Hepatocyte (in vitro differentiated cells): ENCODE data around the gene ITGBL1. TPM values are rescaled to one million over a fixed set of nuclear protein-coding genes. Genes with fewer than 3 reads are reported as not detected.

Experiments
- DNase-seq: peaks from one replicate; pipeline ENCODE4 v3.0.0-alpha.2; 2016; ENCODE audit warnings: low spot score
- H2AFZ ChIP-seq: fragments of 200-600 bp; sonication (generic); 2 replicates; pipeline ENCODE4 v1.6.0; 2016; ENCODE audit warnings: antibody characterized with exemption, mild to moderate bottlenecking
- H3K27ac ChIP-seq: fragments of 200-600 bp; sonication (generic); 2 replicates; pipeline ENCODE4 v1.5.1; 2016; ENCODE audit warnings: mild to moderate bottlenecking
- H3K27me3 ChIP-seq: fragments of 200-600 bp; sonication (generic); 2 replicates; pipeline ENCODE4 v1.6.1; 2016
- H3K36me3 ChIP-seq: fragments of 200-600 bp; sonication (generic); replicated peaks from 2 replicates; pipeline ENCODE4 v1.5.1; 2016; ENCODE audit warnings: low read depth; ENCODE audit not compliant: insufficient read depth
- H3K4me1 ChIP-seq: fragments of 200-600 bp; sonication (generic); 2 replicates; pipeline ENCODE4 v1.5.1; 2016; ENCODE audit warnings: mild to moderate bottlenecking, moderate library complexity; ENCODE audit not compliant: insufficient read depth
- H3K4me2 ChIP-seq: fragments of 200-600 bp; sonication (generic); 2 replicates; pipeline ENCODE4 v1.6.0; 2016
- H3K4me3 ChIP-seq: fragments of 200-600 bp; sonication (generic); 2 replicates; pipeline ENCODE4 v1.5.1; 2016; ENCODE audit warnings: mild to moderate bottlenecking
- H3K79me2 ChIP-seq: fragments of 200-600 bp; sonication (generic); 2 replicates; pipeline ENCODE4 v1.6.0; 2017; ENCODE audit warnings: mild to moderate bottlenecking
- H3K9me2 ChIP-seq: fragments of 200-600 bp; sonication (generic); replicated peaks from 2 replicates; pipeline ENCODE4 v1.6.0; 2017; ENCODE audit warnings: mild to moderate bottlenecking; ENCODE audit not compliant: insufficient read depth
- H3K9me3 ChIP-seq: fragments of 200-600 bp; sonication (generic); 2 replicates; pipeline ENCODE4 v1.5.1; 2016; ENCODE audit warnings: low read depth, mild to moderate bottlenecking
- H4K20me1 ChIP-seq: fragments of 200-600 bp; sonication (generic); 2 replicates; pipeline ENCODE4 v1.6.0; 2016; ENCODE audit warnings: mild to moderate bottlenecking; ENCODE audit not compliant: insufficient read depth, poor library complexity, severe bottlenecking
- EZH2 ChIP-seq: fragments of 200-600 bp; sonication (generic); IDR thresholded peaks from 2 replicates; pipeline ENCODE4 v1.6.1; 2016; ENCODE audit warnings: antibody characterized with exemption, mild to moderate bottlenecking, borderline replicate concordance
- EZH2phosphoT487 ChIP-seq: fragments of 200-600 bp; sonication (generic); IDR thresholded peaks from one replicate; pipeline ENCODE4 v1.6.1; 2018; ENCODE audit warnings: antibody characterized with exemption, mild to moderate bottlenecking, low read depth, moderate library complexity; ENCODE audit not compliant: unreplicated experiment, severe bottlenecking
- WGBS: methylation state at CpG from one replicate; pipeline ENCODE4 v1.1.6; 2016; ENCODE audit warnings: low lambda C conversion rate; ENCODE audit errors: missing lambda C conversion rate; 5-methylcytosine and 5-hydroxymethylcytosine counted together
- polyA plus RNA-seq: library from polyadenylated mRNA; unstranded; fragments of >200 nt; fragmentation: Nextera tagmentation; extraction: Ambion mirVana; gene quantifications from 2 replicates; pipeline ENCODE4 v1.2.1, GENCODE V29; 2016
- total RNA-seq: library from RNA; depleted of rRNA; stranded (reverse); fragments of >200 nt; gene quantifications from 2 replicates; pipeline ENCODE4 v1.2.3, GENCODE V29; 2014
- TF ChIP-seq, protein P1 (sequence below): fragments of 200-600 bp; sonication (generic); IDR thresholded peaks from 2 replicates; pipeline ENCODE4 v1.5.1; 2016; ENCODE audit warnings: antibody characterized with exemption, mild to moderate bottlenecking; ENCODE audit not compliant: poor library complexity

ITGBL1 gene
- total and polyA plus RNA-seq, 2 experiments from 2014 or later: 0.33 TPM; not detected in 1

GRCh38 chr13:101717353-101717752 is 264.9 kb downstream of the ITGBL1 start:
- Histone ChIP-seq H3K27ac (no peak overlapping the region), H3K9me3 (no peaks in the 10 kb centered on the region), H3K9me2 (no peaks in the 10 kb centered on the region), H3K4me3 (no peak overlapping the region), H3K79me2 (no peaks in the 10 kb centered on the region), H3K4me2 (no peak overlapping the region), H2AFZ (no peak overlapping the region), H3K36me3 (no peaks in the 10 kb centered on the region), H4K20me1 (no peaks in the 10 kb centered on the region), H3K27me3 (no peaks in the 10 kb centered on the region), H3K4me1 (no peaks in the 10 kb centered on the region)
- DNase-seq: no peak
- no peak for TF ChIP-seq EZH2
- TF ChIP-seq, protein P1, sequence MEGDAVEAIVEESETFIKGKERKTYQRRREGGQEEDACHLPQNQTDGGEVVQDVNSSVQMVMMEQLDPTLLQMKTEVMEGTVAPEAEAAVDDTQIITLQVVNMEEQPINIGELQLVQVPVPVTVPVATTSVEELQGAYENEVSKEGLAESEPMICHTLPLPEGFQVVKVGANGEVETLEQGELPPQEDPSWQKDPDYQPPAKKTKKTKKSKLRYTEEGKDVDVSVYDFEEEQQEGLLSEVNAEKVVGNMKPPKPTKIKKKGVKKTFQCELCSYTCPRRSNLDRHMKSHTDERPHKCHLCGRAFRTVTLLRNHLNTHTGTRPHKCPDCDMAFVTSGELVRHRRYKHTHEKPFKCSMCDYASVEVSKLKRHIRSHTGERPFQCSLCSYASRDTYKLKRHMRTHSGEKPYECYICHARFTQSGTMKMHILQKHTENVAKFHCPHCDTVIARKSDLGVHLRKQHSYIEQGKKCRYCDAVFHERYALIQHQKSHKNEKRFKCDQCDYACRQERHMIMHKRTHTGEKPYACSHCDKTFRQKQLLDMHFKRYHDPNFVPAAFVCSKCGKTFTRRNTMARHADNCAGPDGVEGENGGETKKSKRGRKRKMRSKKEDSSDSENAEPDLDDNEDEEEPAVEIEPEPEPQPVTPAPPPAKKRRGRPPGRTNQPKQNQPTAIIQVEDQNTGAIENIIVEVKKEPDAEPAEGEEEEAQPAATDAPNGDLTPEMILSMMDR: no peak
- 82% methylated on average over 10 of the region's 10 CpGs for WGBS

- Histone ChIP-seq H3K79me2 (no peaks in the 10 kb centered on the region), H3K4me1 (no peaks in the 10 kb centered on the region)
- 90% methylated on average over 3 of the region's 3 CpGs for WGBS
Observed at GRCh38 chr13:101718496-101718895, 266.0 kb downstream of the ITGBL1 start.

DNA sequence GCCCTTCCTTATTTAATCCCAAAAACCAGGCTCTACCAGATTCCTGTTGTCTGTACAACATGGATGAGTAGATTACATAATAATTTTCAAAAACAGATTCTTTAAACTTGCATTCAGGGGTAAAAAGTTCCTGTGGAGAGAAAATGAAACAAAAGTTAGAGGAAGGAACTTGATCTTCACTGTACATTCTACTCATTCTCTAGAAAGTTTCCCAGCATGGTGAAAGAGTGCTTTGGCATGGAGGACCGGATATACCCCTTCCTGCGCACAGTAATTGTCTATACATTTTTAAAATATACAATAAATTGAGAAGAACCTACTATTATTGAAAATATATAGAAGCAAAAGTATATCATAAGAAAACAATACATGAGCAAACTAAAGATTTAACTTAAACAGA is 274.2 kb downstream of the ITGBL1 start:
- H3K4me1 ChIP-seq: no peaks in the 10 kb centered on the region
- H3K27me3 ChIP-seq: no peaks in the 10 kb centered on the region
- no peak overlapping the region for H3K4me3 ChIP-seq
- H3K9me2 ChIP-seq: no peaks in the 10 kb centered on the region
- no peak for TF ChIP-seq EZH2phosphoT487
- TF ChIP-seq, protein P1: no peak
- no peak for TF ChIP-seq EZH2
- no peak overlapping the region for H2AFZ ChIP-seq
- H3K9me3 ChIP-seq: no peaks in the 10 kb centered on the region
- no peak overlapping the region for H3K4me2 ChIP-seq
- H3K36me3 ChIP-seq: no peaks in the 10 kb centered on the region
- H3K27ac ChIP-seq: no peak overlapping the region
- WGBS: 93% methylated on average over 2 of the region's 2 CpGs
- H3K79me2 ChIP-seq: no peaks in the 10 kb centered on the region
- no peaks in the 10 kb centered on the region for H4K20me1 ChIP-seq
- DNase-seq: no peak

More at GRCh38 chr13:101718496-101718895, 266.0 kb downstream of the ITGBL1 start:
- no peak overlapping the region for H3K4me3 ChIP-seq
- no peaks in the 10 kb centered on the region for H3K9me2 ChIP-seq
- no peaks in the 10 kb centered on the region for H4K20me1 ChIP-seq
- no peak for TF ChIP-seq EZH2phosphoT487
- TF ChIP-seq, protein P1: no peak
- no peak for TF ChIP-seq EZH2
- no peaks in the 10 kb centered on the region for H3K36me3 ChIP-seq
- H3K27me3 ChIP-seq: no peaks in the 10 kb centered on the region
- no peak overlapping the region for H3K27ac ChIP-seq
- no peaks in the 10 kb centered on the region for H3K9me3 ChIP-seq
- H3K4me2 ChIP-seq: no peak overlapping the region
- no peak for DNase-seq
- H2AFZ ChIP-seq: no peak overlapping the region

- 42% methylated on average over 1 of the region's 1 CpG for WGBS
- H3K4me2 ChIP-seq: no peak overlapping the region
- TF ChIP-seq EZH2: no peak
- TF ChIP-seq EZH2phosphoT487: no peak
- TF ChIP-seq, protein P1: no peak
Observed at GRCh38 chr13:101727118-101727517, 274.6 kb downstream of the ITGBL1 start.

More at GRCh38 chr13:101727118-101727517, 274.6 kb downstream of the ITGBL1 start:
- no peaks in the 10 kb centered on the region for H3K4me1 ChIP-seq
- H3K9me2 ChIP-seq: no peaks in the 10 kb centered on the region
- H3K27ac ChIP-seq: no peak overlapping the region
- no peaks in the 10 kb centered on the region for H3K27me3 ChIP-seq
- H3K36me3 ChIP-seq: no peaks in the 10 kb centered on the region
- DNase-seq: no peak
- no peaks in the 10 kb centered on the region for H3K79me2 ChIP-seq
- no peaks in the 10 kb centered on the region for H4K20me1 ChIP-seq
- H3K9me3 ChIP-seq: no peaks in the 10 kb centered on the region
- H3K4me3 ChIP-seq: no peak overlapping the region
- H2AFZ ChIP-seq: no peak overlapping the region
